Spleen (tissue), 11 donors: ENCODE data around the gene ADAMTSL1. TPM values are rescaled to one million over a fixed set of nuclear protein-coding genes. Genes with fewer than 3 reads are reported as not detected.
"Not testable (repeated sequence)": the region's sequence is repeated elsewhere in the genome, so short reads cannot be mapped to it uniquely, and the experiment has no call there.

Source experiments
- DNase-seq: peaks from one replicate; pipeline ENCODE4 v3.0.0-alpha.2; 2020
- H3K27ac ChIP-seq, 8 donors: fragments of 200-600 bp; sonication (generic) in 7 of 8; 1 replicate in 4 of 8; 2 replicates in 4 of 8; pipeline versions ENCODE4 v1.5.0 to v1.8.0; 2016 to 2021; ENCODE audit warnings: inconsistent platforms in 4 of 8, mild to moderate bottlenecking in 4 of 8, moderate library complexity in 1 of 8
- H3K27me3 ChIP-seq, 7 donors: fragments of 200-600 bp; sonication (generic) in 6 of 7; replicated peaks in 1 of 7; 1 replicate in 4 of 7; 2 replicates in 3 of 7; pipeline versions ENCODE4 v1.5.0 to v1.8.0; 2016 to 2021; ENCODE audit warnings: inconsistent platforms in 3 of 7, mild to moderate bottlenecking in 1 of 7
- H3K36me3 ChIP-seq, 6 donors: fragments of 200-600 bp; sonication (generic) in 5 of 6; 1 replicate in 4 of 6; 2 replicates in 2 of 6; pipeline versions ENCODE4 v1.5.0 to v1.8.0; 2016 to 2021; ENCODE audit warnings: inconsistent platforms in 2 of 6
- H3K4me1 ChIP-seq, 6 donors: fragments of 200-600 bp; sonication (generic) in 5 of 6; 1 replicate in 3 of 6; 2 replicates in 3 of 6; pipeline versions ENCODE4 v1.5.0 to v1.8.0; 2016 to 2021; ENCODE audit warnings: inconsistent platforms in 3 of 6
- H3K4me3 ChIP-seq, 8 donors: fragments of 200-600 bp; sonication (generic) in 7 of 8; 1 replicate in 4 of 8; 2 replicates in 4 of 8; pipeline versions ENCODE4 v1.5.0 to v1.8.0; 2016 to 2021; ENCODE audit warnings: inconsistent platforms in 4 of 8, mild to moderate bottlenecking in 4 of 8, moderate library complexity in 2 of 8
- H3K9me3 ChIP-seq, 8 donors: fragments of 200-600 bp; sonication (generic) in 7 of 8; 1 replicate in 4 of 8; 2 replicates in 4 of 8; pipeline versions ENCODE4 v1.5.0 to v1.8.0; 2016 to 2021; ENCODE audit warnings: inconsistent platforms in 4 of 8
- CTCF ChIP-seq, 11 experiments: fragments of 200-600 bp in 7 of 11; fragments of 450-650 bp in 4 of 11; sonication (generic) in 4 of 11; IDR thresholded peaks in 8 of 11; conservative IDR thresholded peaks in 3 of 11; 1 replicate in 7 of 11; 2 replicates in 4 of 11; pipeline versions ENCODE4 v1.4.0 to v1.8.0; 2016 to 2021; ENCODE audit warnings: antibody characterized with exemption in 11 of 11, inconsistent platforms in 4 of 11, mild to moderate bottlenecking in 1 of 11
- POLR2A ChIP-seq, 3 donors: fragments of 450-650 bp; IDR thresholded peaks; one replicate each; pipeline ENCODE4 v1.5.1; 2017; ENCODE audit warnings: antibody characterized with exemption in 3 of 3, mild to moderate bottlenecking in 1 of 3
- POLR2AphosphoS5 ChIP-seq, 3 donors: sonication (generic); formaldehyde crosslinking; IDR thresholded peaks; one replicate each; pipeline ENCODE4 v1.5.1; 2017; ENCODE audit warnings: antibody characterized with exemption in 3 of 3
- WGBS, 5 donors: extraction: QIAGEN DNeasy Blood & Tissue Kit in 3 of 5; methylation state at CpG; one replicate each; pipeline versions ENCODE4 v1.1.5 to v1.1.7; 2013 to 2018; 5-methylcytosine and 5-hydroxymethylcytosine counted together
- intact Hi-C: fragments of 100-400 bp; cut with DNase I; formaldehyde crosslinking; loops from one replicate; pipeline ENCODE4 v1.15.0; 2023; ENCODE audit warnings: low total_unique reads
- polyA plus RNA-seq, 3 donors: library from polyadenylated mRNA; stranded (reverse); fragments of 200-250 nt; gene quantifications; one replicate each; pipeline ENCODE4 v1.2.1, GENCODE V29; 2013
- total RNA-seq, 7 donors: library from RNA; depleted of rRNA in 3 of 7; stranded (reverse); fragments of >200 nt in 3 of 7; fragmentation: NEBNext Ultra II Directional in 4 of 7; extraction: Animal tissue kit (Norgen Biotek cat#: 25700) in 4 of 7; gene quantifications; one replicate each; pipeline versions ENCODE4 v1.1.0 to v1.2.1, GENCODE V29; 2016 to 2021
- donor health status: healthy with polysubstance abuse.
- donor health status: DM: no; HTN: no; CAD: no; lungs with moderate emphysema.
- donor health status: DM: no; HTN: no; CAD: no.
- donor health status: Bipolar disorder and iron deficiency.
- donor health status: healthy.
- donor health status: DM: no; HTN: no; CAD: no.
- donor health status: DM: yes; HTN: yes; CAD: no.

ADAMTSL1 gene
- total and polyA plus RNA-seq, 10 donors, result 0.35 to 5.3 (median 2.2) TPM

DNA sequence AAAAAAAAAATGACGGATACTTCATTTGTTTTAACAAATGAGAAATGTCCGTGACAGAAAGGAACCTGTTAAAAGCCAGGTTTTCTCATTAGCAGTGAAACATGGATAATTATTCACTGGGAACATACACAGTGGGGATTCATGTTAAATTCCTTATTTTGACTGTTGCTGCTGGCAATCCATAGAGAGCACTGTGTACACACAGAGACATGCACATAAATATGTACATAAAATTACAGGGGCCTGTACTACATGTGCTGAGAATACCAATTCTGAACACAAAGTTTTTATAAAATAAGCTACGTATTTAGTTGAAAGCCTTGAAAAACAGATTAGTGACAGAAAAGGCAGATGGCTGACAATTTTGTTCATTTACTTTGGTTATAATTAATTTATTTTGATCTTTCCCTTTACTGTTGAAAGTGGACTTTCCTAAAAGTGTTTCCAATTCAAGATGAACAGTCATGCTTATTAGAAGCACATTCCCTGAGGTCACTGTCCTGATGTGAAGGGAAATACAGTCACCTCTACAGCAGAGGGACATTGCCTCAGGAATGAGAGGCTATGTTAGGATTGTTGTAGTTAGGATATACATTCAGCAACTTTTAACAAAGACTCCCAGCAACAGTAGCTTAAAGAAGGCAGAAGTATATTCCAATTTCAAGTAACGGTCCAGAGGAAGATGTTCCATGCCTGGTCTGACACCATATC is 392.3 kb downstream of the ADAMTSL1 start:
- no peaks in the 10 kb centered on the region for H3K27me3 ChIP-seq
- WGBS, 5 donors, result 87 to 94% (median 89%) methylated on average over 4 of the region's 4 CpGs
- H3K4me1 ChIP-seq, result peaks cover 0 to 8% (median 0%) of the 10 kb centered on the region in 6 donors
- peaks cover 0 to 29% (median 23%) of the 10 kb centered on the region in 8 donors for H3K9me3 ChIP-seq
- H3K4me3 ChIP-seq, result no peak overlapping the region
- no peaks in the 10 kb centered on the region for H3K36me3 ChIP-seq
- intact Hi-C loops, result no loop called here
- DNase-seq, result no peak
- H3K27ac ChIP-seq, result no peak overlapping the region
- no peak for TF ChIP-seq POLR2A (IDR thresholded peaks at IDR 0.05)
- TF ChIP-seq CTCF (IDR thresholded peaks at IDR 0.05 in 8 of 11, conservative IDR thresholded peaks at IDR 0.05 in 3 of 11), result no peak
- TF ChIP-seq POLR2AphosphoS5 (IDR thresholded peaks at IDR 0.05), result no peak

DNA sequence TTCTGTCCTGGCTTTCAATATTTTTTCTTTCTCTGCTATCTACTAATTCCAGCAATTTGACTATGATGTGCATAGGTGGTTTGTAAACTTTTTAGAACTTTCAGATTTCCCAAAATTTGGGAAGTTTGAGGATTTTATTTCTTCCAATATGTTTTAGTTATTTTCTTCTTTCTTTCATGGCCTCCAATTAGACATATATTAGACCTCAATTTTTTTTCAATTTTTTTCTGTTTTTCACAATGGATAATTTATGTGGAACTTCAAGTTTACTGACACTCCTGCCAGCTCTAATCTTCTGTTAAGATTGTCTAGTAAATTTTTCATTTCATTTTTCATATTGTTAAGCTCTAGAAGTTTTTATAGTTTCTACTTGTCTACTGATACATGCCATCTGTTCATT is 395.8 kb downstream of the ADAMTSL1 start:
- Histone ChIP-seq H3K36me3 (no peaks in the 10 kb centered on the region), H3K4me1 (peaks cover 0 to under 1% (median 0%) of the 10 kb centered on the region in 6 donors), H3K4me3 (no peak overlapping the region), H3K27me3 (no peaks in the 10 kb centered on the region), H3K27ac (no peak overlapping the region), H3K9me3 (peaks cover 0 to 31% (median 25%) of the 10 kb centered on the region in 8 donors)
- no peak for DNase-seq
- TF ChIP-seq CTCF (IDR thresholded peaks at IDR 0.05 in 8 of 11, conservative IDR thresholded peaks at IDR 0.05 in 3 of 11), result no peak
- TF ChIP-seq POLR2A (IDR thresholded peaks at IDR 0.05), result no peak
- TF ChIP-seq POLR2AphosphoS5 (IDR thresholded peaks at IDR 0.05), result no peak
- intact Hi-C loops, result no loop called here

DNA sequence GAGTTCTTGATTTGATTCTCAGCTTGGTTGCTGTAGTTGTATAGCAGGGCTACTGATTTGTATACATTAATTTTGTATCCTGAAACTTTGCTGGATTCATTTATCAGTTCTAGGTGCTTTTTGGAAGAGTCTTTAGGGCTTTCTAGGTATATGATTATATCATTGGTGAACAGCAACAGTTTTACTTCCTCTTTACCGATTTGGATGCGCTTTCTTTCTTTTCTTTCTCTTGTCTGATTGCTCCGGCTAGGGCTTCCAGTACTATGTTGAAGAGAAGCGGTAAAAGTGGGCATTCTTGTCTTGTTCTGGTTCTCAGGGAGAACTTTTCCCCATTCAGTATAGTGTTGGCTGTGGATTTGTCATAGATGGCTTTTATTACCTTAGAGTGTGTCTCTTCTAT is 400.1 kb downstream of the ADAMTSL1 start:
- Histone ChIP-seq H3K27ac (no peak overlapping the region), H3K27me3 (peaks cover 0 to 6% (median 0%) of the 10 kb centered on the region in 7 donors), H3K4me3 (no peak overlapping the region), H3K36me3 (no peaks in the 10 kb centered on the region), H3K4me1 (no peaks in the 10 kb centered on the region), H3K9me3 (peaks cover 0 to 29% (median 20%) of the 10 kb centered on the region in 8 donors)
- intact Hi-C loops, result no loop called here
- 85 to 91% (median 86%) methylated on average over 4 of the region's 4 CpGs for WGBS, 5 donors
- DNase-seq, result no peak
- no peak for TF ChIP-seq POLR2AphosphoS5 (IDR thresholded peaks at IDR 0.05)
- TF ChIP-seq CTCF (IDR thresholded peaks at IDR 0.05 in 8 of 11, conservative IDR thresholded peaks at IDR 0.05 in 3 of 11), result no peak
- TF ChIP-seq POLR2A (IDR thresholded peaks at IDR 0.05), result no peak

- H3K27ac ChIP-seq, H3K27me3 ChIP-seq, H3K4me1 ChIP-seq, H3K4me3 ChIP-seq, DNase-seq, H3K36me3 ChIP-seq, intact Hi-C loops: not testable (repeated sequence)
- H3K9me3 ChIP-seq, result peaks cover 0 to 20% (median 11%) of the 10 kb centered on the region in 8 donors
Observed at GRCh38 chr9:18874990-18875389, 401.0 kb downstream of the ADAMTSL1 start.
